ENCODE measurements around the gene HTRA1. TPM values are rescaled to one million over a fixed set of nuclear protein-coding genes. Genes with fewer than 3 reads are reported as not detected.

The HTRA1 gene
- total RNA-seq, 1 donor from 2014 or later, result 1,504 TPM

- no peak for DNase-seq (ENCODE audit: low spot score)
- Mint-ChIP-seq H3K27ac (ENCODE audit: unreplicated experiment) (peak overlapping the region; percentile 54), H3K36me3 (ENCODE audit: low read depth) (peaks cover 11% of the 10 kb centered on the region), H3K4me3 (ENCODE audit: unreplicated experiment) (peak overlapping the region; percentile 31), H3K9me3 (ENCODE audit: low read depth) (no peaks in the 10 kb centered on the region), H3K27me3 (ENCODE audit: low read depth) (no peaks in the 10 kb centered on the region), H3K4me1 (ENCODE audit: low read depth) (peaks cover 54% of the 10 kb centered on the region)
- TF ChIP-seq, protein P1, sequence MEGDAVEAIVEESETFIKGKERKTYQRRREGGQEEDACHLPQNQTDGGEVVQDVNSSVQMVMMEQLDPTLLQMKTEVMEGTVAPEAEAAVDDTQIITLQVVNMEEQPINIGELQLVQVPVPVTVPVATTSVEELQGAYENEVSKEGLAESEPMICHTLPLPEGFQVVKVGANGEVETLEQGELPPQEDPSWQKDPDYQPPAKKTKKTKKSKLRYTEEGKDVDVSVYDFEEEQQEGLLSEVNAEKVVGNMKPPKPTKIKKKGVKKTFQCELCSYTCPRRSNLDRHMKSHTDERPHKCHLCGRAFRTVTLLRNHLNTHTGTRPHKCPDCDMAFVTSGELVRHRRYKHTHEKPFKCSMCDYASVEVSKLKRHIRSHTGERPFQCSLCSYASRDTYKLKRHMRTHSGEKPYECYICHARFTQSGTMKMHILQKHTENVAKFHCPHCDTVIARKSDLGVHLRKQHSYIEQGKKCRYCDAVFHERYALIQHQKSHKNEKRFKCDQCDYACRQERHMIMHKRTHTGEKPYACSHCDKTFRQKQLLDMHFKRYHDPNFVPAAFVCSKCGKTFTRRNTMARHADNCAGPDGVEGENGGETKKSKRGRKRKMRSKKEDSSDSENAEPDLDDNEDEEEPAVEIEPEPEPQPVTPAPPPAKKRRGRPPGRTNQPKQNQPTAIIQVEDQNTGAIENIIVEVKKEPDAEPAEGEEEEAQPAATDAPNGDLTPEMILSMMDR (IDR thresholded peaks at IDR 0.05), result no peak
Observed at GRCh38 chr10:122459561-122460273, 1.6 kb upstream of the HTRA1 start.

GRCh38 chr10:122460891-122461293 lies 461 bp upstream of the HTRA1 start:
- DNase-seq (ENCODE audit: low spot score), result no peak
- peak overlapping the region; percentile 83 for H3K27ac Mint-ChIP-seq (ENCODE audit: unreplicated experiment)
- H3K36me3 Mint-ChIP-seq (ENCODE audit: low read depth), result peaks cover 15% of the 10 kb centered on the region
- no peaks in the 10 kb centered on the region for H3K9me3 Mint-ChIP-seq (ENCODE audit: low read depth)
- TF ChIP-seq, protein P1 (IDR thresholded peaks at IDR 0.05), result no peak
- H3K4me3 Mint-ChIP-seq (ENCODE audit: unreplicated experiment), result peak overlapping the region; percentile 61
- H3K4me1 Mint-ChIP-seq (ENCODE audit: low read depth), result peaks cover 54% of the 10 kb centered on the region
- no peaks in the 10 kb centered on the region for H3K27me3 Mint-ChIP-seq (ENCODE audit: low read depth)

DNA sequence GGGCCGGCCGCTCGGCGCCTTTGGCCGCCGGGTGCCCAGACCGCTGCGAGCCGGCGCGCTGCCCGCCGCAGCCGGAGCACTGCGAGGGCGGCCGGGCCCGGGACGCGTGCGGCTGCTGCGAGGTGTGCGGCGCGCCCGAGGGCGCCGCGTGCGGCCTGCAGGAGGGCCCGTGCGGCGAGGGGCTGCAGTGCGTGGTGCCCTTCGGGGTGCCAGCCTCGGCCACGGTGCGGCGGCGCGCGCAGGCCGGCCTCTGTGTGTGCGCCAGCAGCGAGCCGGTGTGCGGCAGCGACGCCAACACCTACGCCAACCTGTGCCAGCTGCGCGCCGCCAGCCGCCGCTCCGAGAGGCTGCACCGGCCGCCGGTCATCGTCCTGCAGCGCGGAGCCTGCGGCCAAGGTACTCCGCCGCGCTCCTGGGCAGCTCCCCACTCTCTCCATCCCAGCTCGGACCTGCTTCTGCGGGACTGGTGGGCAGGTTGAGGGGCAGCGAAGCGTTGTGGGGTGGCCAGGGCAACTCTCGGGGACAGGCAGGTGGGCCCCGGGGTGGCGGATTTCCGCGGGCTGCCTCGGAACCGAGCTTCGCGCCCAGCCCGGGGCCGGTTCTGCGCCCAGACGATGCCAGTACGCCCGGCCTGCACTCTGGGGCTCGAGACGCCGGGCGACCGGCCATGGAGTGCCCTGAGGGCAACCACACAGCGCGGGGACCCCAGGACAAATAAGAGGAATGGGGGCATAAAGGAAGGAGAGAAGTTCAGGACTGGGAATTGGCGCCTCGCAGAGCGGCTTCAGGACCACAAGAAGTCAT lies 578 bp downstream of the HTRA1 start:
- TF ChIP-seq, protein P1 (IDR thresholded peaks at IDR 0.05), result no peak
- H3K36me3 Mint-ChIP-seq (ENCODE audit: low read depth), result peaks cover 15% of the 10 kb centered on the region
- no peak for DNase-seq (ENCODE audit: low spot score)
- no peaks in the 10 kb centered on the region for H3K9me3 Mint-ChIP-seq (ENCODE audit: low read depth)
- H3K4me3 Mint-ChIP-seq (ENCODE audit: unreplicated experiment), result peak overlapping the region; percentile 95
- peak overlapping the region; percentile 89 for H3K27ac Mint-ChIP-seq (ENCODE audit: unreplicated experiment)
- no peaks in the 10 kb centered on the region for H3K27me3 Mint-ChIP-seq (ENCODE audit: low read depth)
- peaks cover 64% of the 10 kb centered on the region for H3K4me1 Mint-ChIP-seq (ENCODE audit: low read depth)

DNA sequence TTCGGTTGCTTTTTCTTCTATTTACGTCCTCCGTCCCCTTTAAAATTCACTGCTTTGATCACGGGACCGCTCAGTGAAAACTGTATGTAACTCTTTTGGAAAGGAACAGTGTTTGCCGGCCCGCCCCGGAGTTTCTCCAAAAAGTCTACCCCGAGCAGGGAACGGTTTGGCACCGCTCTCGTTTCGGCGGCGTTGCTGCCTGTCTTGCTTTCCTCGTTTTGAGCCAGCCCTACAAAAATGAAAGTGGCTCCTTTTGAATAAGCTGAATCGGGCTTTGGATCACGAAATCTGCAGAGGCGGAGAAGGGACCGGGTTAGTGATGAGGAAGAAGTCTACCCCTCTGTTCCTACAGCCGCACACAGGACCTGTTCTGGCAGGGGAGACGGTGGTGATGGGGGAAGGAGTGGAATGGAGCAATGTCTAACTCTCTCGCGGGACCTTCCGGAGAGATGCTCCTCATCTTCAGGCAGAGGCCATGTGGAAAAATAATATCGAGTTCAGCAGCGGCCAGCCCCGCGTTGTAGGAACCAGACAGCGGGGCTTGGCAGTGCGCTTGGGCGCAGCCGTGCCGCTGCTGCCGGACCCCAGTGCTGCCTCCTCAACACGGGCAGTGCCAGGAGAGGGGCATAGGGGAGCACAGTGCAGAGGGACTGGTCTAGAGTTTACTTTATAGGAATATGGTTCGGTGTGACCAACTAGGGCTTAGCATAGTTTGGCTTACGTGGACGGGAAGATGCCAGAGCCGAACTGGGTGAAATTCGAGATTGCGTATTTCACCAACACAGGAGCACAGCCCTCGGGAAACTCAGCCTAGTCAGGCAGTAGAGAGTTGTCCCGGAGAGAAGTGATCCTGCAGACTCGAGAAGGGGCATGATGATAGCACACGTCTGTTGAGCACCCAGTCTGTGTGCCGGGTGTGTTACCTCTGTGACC lies 1.4 kb downstream of the HTRA1 start:
- Mint-ChIP-seq H3K4me3 (ENCODE audit: unreplicated experiment) (peak overlapping the region; percentile 95), H3K4me1 (ENCODE audit: low read depth) (peaks cover 73% of the 10 kb centered on the region), H3K27me3 (ENCODE audit: low read depth) (no peaks in the 10 kb centered on the region), H3K36me3 (ENCODE audit: low read depth) (peaks cover 15% of the 10 kb centered on the region), H3K27ac (ENCODE audit: unreplicated experiment) (peak overlapping the region; percentile 89), H3K9me3 (ENCODE audit: low read depth) (no peaks in the 10 kb centered on the region)
- DNase-seq (ENCODE audit: low spot score), result no peak
- TF ChIP-seq, protein P1 (IDR thresholded peaks at IDR 0.05), result no peak

All from chondrocyte (in vitro differentiated cells).